Measurements from ENCODE around the gene CFB. TPM values are rescaled to one million over a fixed set of nuclear protein-coding genes. Genes with fewer than 3 reads are reported as not detected.
"Not testable (repeated sequence)": the region's sequence is repeated elsewhere in the genome, so short reads cannot be mapped to it uniquely, and the experiment has no call there.

Gene CFB
- 0.62 TPM for total RNA-seq

DNA sequence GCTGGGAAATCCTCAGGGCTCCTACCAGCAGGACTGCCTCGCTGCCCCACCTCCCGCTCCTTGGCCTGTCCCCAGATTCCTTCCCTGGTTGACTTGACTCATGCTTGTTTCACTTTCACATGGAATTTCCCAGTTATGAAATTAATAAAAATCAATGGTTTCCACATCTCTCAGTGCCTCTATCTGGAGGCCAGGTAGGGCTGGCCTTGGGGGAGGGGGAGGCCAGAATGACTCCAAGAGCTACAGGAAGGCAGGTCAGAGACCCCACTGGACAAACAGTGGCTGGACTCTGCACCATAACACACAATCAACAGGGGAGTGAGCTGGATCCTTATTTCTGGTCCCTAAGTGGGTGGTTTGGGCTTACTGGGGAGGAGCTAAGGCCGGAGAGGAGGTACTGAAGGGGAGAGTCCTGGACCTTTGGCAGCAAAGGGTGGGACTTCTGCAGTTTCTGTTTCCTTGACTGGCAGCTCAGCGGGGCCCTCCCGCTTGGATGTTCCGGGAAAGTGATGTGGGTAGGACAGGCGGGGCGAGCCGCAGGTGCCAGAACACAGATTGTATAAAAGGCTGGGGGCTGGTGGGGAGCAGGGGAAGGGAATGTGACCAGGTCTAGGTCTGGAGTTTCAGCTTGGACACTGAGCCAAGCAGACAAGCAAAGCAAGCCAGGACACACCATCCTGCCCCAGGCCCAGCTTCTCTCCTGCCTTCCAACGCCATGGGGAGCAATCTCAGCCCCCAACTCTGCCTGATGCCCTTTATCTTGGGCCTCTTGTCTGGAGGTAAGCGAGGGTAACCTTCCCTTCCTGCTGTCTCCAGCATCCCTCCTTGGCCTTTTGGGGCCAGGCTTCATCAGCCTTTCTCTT lies at the start of gene CFB:
TSS of gene CFB (plus strand) at position 589 of the 863 bp plus-strand sequence. CDS start at position 716, 127 bp downstream.
- DNase-seq: no peak

DNA sequence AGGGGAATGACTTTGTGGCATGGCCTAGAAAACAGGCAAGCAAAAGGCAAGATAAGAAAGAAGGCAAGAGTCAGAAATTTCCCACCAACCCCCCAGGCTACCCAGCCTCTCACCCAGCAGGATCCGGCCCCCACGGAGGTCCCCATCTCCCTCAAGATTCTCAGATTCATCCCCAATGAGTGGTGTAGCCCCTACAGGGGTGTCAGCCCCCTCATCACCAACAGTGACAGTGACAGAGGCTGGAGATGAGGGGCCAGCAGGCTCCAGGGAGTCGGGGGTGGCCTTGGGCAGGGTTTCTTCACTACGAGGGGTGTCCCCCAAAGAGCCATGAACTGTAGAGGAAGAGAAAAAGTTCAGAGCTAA lies 49.4 kb upstream of the CFB start:
- no peak for DNase-seq

DNA sequence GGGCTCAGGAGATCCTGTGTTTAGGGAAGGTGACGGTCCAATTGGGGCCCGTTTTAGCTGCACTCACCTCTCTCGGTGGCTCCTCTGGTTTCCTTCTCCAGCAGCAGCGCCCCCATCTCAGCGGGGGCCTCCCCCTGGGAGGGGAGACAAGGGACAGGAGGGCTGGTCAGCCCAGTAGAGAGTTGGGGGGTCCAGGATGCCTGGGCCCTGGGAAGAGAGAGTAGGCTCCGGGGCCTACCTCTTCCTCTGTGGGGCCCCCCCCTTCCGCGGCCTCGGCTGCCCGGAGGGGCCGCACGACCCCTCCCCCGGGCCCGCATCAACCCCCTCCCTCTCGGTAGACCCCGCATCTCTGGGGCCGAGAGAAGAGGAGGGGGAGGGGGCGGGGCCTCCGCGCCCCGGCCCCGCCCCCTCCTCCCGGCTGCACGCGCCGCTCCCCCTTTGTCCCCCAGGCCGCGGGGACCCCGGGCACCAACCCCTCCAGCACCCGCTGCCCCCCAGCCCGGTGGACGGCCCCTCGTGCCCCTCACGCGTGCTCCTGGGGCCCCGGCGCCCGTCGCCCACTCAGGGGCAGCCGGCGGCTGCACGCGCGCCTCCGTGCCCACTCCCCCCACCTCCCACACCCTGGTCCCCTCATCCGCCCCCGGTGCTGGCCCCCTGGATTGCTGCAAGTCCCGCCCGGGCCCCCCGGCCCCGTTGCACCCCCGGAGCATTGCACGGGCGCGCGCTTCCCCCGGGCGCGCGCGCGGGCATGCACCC lies 48.9 kb upstream of the CFB start:
- no peak for DNase-seq

DNA sequence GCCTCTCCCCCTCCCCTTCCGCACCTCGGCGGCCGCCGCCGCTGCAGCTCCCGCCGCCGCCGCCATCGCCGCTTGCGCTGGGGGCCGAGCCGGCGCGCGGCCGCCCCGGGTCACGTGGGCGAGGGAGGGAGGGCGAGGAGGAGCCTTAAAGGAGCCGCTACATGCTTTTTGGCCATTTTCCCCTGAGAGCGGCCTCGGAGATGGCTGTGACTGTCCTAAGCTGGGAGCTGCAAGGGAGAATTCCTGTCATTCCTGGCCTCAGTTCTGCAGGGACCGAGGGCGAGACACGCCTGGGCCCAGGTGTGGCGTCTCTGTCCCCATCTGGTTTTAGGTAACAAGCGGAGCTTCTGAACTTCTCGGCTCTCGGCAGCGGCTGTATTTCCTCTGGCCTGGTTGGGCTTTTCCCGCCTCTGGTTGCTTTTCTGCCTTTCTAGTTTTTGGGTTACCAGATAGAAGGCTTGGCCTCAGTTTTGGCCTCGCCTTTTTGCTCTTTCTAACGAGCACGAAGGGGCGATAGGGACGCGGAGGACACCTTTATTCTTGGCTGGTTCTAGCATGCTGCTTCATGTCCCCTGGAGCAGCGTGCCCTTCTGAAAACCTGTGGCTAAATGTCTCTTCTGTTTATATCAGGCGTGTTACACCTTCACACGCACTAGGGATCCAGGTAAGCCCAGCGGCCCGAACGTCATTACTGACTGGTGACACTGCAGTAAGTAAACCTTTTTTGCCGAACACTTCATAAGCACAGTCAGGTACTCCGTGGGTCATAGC lies 48.1 kb upstream of the CFB start, which contains the start of gene EHMT2:
TSS of gene EHMT2 (minus strand) at position 87 of the 771 bp plus-strand sequence. CDS start at position 66, 21 bp downstream.
- peak; percentile 86 for DNase-seq

DNA sequence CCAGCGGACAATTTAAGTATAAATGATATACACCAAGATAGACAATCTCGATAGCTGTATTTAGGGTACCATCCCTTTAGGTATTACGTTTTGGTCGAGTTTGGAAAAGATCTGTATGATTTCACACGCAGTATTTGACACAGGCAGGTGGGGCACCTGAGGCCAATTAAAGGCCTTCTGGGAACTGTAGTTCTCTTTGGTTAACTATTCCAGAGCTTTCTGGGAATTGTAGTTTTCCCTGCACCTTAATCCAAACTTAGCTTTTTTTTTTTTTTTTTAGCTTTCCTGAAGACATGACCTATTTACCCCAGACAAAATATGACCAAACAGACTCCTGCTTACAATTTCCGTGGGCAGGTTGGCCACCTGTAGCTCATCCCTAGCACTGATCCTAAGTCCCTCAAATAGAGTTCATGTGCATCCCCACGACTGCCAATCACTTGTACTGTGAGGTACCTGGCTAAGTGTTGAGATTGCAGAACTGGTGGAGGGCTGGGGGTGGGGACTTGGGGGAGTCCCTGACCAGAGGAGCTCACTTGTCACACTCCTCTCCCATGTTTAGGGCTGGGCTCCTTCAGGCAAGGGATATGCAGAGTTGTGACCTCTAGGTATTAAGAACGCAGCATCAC lies 47.4 kb upstream of the CFB start:
- no peak for DNase-seq

DNA sequence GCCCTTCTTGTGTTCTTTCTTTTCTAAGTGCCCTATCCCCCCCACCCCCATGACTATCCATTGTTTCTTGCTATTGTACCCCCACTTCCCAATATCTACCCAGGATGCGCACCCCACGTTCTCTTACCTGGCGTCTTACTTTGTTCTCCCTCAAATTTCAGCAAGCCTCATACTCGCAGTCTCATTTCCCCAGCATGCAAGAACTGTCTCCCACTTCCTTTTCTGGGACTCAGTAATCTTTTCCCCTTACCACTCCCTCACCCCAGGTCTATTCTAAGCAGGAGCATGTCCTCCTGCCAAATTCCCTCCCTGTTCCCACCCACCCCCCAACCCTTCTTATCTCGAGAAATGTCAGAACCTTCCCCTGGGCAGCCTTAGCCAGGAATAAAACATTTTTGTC lies 46.7 kb upstream of the CFB start:
- no peak for DNase-seq

DNA sequence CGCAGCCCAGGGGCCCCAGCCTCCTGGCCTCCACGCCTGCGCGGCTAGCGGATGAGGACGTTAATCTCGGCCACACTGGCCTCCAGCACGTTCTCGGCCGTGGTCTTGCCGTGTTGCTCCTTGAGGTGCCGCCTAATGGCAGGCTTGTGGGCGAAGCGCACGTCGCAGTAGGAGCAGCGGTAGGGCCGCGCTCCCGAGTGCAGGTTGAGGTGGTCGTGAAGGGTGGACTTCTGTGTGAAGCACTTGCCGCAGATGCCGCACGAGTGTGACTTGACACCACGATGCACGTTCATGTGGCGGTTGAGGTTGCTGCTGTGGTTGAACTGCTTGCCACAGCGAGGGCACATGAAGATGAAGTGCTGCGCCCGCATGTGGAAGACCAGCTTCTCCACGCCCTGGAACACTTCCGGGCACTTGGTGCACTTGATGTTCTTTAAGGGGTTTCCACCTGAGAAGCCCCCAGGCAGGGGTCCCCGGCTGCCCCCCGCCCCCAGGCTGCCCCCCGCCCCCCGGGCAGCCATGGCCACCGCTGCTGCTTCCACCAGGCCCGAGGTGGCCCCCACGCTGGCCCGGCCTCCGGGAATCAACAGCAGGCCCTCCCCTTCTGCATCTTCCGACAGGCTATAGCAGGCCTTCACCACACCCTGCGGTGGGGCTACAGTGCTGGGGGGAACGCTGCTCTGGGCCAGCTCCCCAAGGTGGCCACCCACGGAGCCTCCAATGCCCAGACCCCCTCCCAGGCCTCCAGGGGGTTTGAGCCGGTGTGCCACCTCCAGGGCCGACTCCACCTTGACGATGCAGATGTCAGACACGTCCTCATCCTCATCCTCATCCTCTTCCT lies 45.8 kb upstream of the CFB start:
- no peak for DNase-seq

DNA sequence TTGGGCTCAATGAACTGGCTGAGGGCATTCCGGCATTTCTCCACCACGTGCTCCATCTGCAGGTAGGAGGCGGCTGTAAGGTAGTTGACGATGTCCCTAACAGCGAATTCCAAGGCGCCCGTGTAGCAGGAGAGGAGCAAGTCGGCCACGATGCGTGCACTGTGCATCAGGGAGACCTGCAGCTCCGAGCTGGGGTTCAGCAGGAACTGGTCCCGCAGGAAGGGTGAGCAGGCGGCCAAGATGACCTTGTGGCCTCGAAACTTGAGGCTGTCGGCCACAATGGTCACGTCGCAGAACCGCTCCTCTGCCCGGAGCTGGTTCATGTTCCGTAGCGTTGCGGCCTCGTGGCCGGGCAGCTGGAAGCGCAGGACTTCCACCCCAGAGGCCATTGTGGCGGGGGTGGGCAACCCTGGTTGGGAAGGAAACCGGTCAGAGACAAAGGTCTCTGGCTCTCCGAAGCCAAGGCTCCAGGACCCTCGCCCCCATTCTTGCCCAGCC lies 44.9 kb upstream of the CFB start:
- no peak for DNase-seq

DNA sequence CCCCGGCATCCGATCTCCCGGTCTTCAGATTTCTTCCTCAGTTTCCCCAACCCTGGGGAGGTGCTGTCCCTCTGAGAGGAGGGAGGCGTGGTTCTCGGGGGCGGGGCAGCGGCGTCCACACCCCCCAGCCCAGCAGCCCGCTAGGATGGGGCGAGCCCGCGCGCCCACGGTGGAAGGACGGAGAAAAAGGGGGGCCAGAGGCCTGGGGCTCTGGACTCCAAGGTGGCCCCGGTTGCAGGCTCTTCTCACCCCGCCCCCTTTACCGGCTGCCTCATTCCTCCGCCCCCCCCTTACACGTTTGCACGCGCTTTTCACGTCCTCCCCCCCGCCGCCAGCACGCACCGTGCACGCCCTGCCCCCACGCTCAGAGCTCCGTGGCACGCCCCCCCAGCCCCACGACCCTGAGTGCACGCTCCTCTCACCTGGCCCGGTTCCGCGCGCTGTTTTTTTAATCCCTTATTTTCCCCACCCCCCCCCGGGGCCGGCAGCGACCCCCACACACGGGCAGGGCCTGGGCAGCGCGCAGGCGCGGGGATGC lies 44.4 kb upstream of the CFB start:
- peak; percentile 60 for DNase-seq

DNA sequence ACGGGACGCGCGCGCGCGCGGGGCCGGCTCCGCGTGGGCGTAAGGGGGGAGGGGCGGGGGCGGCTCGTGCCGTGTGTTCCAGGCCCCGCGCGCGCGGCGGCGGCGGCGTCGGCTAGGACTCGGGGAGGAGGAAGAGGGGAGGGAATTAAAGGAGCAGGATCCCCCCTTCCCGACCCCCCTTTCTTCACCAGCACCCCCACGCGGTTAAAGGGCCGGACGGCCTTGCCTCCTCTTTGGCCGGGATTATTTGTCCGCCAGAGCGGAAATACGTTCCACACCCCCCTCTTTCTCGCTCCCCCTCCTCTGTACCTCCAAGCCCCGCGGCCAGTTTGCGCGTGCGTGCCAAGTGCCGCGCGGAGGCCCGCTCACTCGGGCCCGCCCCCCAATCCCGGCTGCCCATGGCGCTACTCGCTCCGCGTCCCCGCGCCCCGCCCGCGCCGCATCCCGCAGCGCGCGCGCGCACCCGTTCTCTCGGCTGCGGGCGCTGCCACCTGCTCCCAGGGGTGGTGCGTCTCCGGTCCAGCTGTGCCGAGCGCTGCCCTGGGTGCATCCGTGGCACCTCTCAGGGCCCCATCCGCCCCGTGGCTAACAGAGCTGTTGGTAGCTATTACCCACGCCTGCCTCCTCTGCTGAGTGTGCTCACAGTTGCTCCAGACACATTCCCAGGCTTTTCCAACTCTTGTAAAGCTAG lies 43.8 kb upstream of the CFB start, which contains the start of gene ZBTB12:
TSS of gene ZBTB12 (minus strand) at position 134 of the 691 bp plus-strand sequence. CDS start 781 bp downstream, outside the sequence.
- peak; percentile 92 for DNase-seq

DNA sequence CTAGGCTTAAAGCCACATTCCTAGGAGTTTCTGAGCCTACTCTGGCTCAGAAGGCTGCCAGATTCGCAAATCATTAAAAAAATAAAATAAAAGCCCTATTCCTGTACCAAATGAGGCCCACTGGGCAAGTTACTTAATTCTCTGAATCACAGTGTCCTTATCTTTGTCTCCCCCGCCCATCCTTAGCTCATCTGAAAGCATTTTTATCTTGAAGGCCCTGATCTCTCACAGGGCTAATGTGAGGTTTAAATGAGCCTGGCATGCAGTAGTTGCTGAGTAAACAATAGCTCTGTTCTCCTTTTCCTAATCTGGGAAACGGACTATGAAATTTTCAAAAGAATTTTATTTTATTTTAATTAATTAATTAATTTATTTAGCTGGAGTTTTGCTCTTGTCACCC lies 41.9 kb upstream of the CFB start:
- DNase-seq: no peak

DNA sequence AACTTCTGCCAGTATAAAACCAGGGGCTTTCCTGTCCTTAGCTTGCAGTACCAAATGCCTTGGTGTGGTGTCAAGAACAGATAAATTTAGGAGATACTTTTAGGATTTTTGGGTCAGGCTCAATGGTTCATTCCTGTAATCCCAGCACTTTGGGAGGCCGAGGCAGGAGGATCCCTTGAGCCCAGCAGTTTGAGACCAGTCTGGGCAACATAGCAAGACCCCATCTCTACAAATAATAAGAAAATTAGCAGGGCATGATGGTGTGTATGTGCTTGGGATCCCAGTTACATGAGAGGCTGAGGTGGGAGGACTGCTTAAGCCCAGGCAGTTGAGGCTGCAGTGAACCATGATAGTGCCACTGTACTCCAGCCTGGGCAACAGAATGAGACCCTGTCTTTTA lies 40.9 kb upstream of the CFB start:
- DNase-seq: no peak

DNA sequence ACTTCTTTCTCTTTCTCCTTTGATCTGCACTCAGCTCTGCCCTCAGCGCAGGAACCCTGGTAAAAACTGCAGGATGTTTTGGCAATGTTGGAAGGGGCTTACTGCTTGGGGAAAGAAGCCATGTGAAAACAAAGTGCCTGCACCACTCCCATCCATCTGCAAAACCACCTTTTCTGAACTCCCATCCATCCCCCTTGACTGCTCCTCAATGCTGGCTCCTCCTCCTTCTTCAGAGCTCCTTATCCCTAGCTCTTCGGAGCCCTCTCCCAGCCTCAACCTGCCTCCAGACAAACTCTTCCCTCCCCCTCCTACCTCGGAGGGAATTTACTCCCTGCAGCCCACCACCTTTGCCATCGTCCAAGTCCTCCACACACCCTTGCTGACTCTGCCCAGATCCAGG lies 39.8 kb upstream of the CFB start:
- DNase-seq: no peak

DNA sequence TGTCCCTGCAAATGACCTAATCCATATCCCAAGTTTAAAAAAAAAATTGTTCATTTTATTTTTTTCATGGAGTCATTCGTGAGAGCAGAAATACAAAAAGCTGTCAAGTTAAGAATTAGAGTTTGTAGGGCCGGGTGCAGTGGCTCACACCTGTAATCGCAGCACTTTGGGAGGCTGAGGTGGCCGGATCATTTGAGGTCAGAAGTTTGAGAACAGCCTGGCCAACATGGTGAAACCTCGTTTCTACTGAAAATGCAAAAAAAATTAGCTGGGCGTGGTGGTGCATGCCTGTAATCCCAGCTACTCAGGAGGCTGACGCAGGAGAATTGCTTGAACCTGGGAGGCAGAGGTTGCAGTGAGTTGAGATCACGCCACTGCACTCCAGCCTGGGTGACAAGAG lies 39.2 kb upstream of the CFB start:
- not testable (repeated sequence) for DNase-seq

DNA sequence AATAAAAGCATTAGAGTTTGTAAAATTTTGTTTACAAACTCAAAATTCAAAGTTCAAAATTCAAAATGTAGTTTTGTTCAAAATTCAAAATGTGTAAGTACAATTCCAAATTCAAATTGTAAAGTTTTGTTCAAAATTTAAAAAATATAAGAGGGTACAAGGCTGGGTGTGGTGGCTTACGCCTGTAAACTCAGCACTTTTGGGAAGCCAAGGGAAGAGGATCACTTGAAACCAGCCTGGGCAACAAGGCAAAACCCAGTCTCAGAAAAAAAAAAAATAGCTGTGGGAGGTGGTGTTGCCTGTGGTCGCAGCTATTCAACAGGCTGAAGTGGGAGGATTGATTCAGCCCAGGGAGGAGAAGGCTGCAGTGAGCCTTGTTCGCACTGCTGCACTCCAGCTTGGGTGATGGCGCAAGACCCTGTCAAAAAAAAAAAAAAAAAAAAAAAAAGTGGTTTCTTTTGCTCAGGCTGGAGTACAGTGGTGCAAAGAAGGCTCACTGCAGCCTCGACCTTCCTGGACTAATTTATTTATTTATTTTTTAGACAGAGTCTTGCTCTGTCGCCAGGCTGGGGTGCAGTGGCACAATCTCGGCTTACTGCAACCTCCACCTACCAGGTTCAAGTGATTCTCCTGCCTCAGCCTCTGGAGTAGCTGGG lies 38.6 kb upstream of the CFB start:
- no peak for DNase-seq

DNA sequence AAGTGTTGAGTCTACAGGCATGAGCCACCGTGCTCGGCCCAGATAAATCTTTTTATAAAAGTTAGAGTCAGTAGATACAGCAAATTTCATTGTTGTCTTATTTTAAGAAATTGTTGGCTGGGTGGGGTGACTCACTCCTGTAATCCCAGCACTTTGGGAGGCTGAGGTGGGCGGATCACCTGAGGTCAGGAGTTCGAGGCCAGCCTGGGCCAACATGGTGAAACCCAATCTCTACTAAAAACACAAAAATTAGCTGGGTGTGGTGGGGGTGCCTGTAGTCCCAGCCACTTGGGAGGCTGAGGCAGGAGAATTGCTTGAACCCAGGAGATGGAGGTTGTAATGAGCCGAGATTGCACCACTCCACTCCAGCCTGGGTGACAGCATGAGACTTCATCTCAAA lies 37.6 kb upstream of the CFB start:
- DNase-seq: not testable (repeated sequence)

DNA sequence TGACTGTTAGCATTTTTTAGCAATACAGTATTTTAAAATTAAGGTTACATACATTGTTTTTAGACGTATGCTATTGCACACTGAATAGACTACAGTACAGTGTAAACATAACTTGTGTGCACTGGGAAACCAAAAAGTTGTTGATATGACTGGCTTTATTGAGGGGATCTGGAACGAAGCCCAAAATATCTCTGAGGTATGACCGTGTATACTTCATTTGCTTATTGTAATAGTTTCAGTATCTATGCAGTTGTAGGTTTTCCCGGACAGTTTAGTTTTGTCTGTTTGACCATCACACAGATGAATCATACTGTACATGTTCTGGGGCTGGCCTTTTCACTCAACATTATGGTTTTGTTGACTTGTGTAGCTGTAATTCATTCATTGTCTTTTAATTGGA lies 37.1 kb upstream of the CFB start:
- no peak for DNase-seq

DNA sequence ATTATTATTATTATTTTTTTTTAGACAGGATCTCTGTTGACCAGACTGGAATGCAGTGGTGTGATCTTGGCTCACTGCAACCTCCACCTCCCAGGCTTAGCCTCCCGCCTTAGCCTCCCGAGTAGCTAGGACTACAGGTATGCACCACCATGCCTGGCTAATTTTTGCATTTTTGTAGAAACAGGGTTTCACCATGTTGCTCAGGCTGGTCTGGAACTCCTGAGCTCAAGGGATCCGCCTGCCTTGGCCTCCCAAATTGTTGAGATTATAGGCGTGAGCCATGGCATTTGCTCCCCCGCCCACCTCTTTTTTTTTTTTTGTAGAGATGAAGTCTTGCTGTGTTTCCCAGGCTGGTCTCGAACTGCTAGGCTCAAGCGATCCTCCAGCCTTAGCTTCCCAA lies 36.6 kb upstream of the CFB start:
- DNase-seq: not testable (repeated sequence)

DNA sequence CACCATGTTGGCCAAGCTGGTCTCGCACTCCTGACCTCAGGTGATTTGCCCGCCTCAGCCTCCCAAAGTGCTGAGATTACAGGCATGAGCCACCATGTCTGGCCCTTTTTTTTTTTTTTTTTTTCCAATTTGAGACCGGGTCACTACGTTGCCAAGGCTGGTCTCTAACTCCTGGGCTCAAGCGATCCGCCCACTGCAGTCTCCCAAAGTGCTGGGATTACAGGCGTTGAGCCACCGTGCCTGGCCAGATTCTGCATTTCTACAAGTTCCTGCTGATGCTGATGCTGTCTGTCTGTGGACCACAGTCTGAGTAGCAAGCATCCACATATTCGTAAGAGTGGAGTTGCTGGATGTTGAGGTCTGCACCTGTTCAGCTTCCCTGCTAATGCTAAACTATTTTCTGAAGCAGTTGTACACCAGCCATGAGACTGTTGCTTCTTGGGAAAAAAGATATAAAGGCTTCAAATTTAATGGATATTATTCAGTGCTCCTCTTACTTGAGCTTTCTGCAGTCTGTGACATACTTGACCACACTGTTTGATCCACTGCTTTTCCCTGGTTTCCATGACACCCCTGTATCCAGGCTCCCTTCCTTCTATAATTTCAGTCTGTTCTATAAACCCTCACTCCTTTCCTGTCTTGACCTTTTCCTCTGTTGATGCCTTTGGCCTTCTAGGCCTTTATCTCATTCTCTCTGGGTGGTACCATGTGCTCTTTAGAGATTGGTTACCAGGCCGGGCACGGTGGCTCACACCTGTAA lies 33.9 kb upstream of the CFB start:
- DNase-seq: no peak
